Endothelial cell of umbilical vein (primary cell): ENCODE measurements around the gene TMEM176A.

Source experiments
- POLR2A ChIP-seq: IDR thresholded peaks from 2 replicates; pipeline ENCODE4 v1.6.1; 2012; ENCODE audit warnings: low read depth, mild to moderate bottlenecking, control low read depth, low read length
- POLR2AphosphoS5 ChIP-seq: IDR thresholded peaks from 2 replicates; pipeline ENCODE4 v1.6.1; 2012; ENCODE audit warnings: low read depth, mild to moderate bottlenecking, control low read depth, low read length, moderate library complexity; ENCODE audit not compliant: insufficient read depth
- TF ChIP-seq, protein P1 (sequence below), 2 donors: IDR thresholded peaks; 1 replicate in 1 of 2; 2 replicates in 1 of 2; pipeline ENCODE4 v1.5.1; 2011; ENCODE audit warnings: low read length in 2 of 2, mild to moderate bottlenecking in 2 of 2, moderate library complexity in 2 of 2, control low read depth in 1 of 2, inconsistent platforms in 1 of 2, low read depth in 1 of 2; ENCODE audit not compliant: insufficient read depth in 1 of 2; ENCODE audit errors: extremely low read depth in 1 of 2

DNA sequence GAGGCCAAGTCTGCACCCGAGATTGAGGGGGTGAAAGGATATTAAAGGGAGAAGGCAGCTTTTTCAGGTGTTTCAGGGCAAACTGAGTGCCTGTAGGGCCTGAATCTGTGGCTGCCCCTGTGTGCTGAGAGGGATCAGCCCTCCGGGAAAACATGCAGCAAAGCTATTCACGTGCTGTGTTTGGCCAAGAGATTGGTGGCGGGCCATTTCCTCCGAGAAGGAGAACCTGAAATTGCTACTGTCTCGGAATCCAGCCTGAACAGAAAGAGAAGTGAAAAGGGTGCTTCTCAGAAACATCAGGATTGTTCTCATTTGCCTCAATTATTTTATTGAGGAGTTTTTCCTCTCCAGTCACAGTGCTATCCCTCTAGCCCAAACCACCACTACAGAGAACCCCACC lies 47.3 kb upstream of the TMEM176A start:
- TF ChIP-seq, protein P1, sequence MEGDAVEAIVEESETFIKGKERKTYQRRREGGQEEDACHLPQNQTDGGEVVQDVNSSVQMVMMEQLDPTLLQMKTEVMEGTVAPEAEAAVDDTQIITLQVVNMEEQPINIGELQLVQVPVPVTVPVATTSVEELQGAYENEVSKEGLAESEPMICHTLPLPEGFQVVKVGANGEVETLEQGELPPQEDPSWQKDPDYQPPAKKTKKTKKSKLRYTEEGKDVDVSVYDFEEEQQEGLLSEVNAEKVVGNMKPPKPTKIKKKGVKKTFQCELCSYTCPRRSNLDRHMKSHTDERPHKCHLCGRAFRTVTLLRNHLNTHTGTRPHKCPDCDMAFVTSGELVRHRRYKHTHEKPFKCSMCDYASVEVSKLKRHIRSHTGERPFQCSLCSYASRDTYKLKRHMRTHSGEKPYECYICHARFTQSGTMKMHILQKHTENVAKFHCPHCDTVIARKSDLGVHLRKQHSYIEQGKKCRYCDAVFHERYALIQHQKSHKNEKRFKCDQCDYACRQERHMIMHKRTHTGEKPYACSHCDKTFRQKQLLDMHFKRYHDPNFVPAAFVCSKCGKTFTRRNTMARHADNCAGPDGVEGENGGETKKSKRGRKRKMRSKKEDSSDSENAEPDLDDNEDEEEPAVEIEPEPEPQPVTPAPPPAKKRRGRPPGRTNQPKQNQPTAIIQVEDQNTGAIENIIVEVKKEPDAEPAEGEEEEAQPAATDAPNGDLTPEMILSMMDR (IDR thresholded peaks at IDR 0.05; ENCODE audit: extremely low read depth in 1 of 2, insufficient read depth in 1 of 2, low read depth in 1 of 2, low read length in 2 of 2), result no peak
- no peak for TF ChIP-seq POLR2A
- no peak for TF ChIP-seq POLR2AphosphoS5
